Large intestine (tissue), 3 donors: ENCODE measurements around the gene CRYBG2. TPM values are rescaled to one million over a fixed set of nuclear protein-coding genes. Genes with fewer than 3 reads are reported as not detected.
A peak's percentile ranks its signal among the peaks of the same experiment; 100 is the strongest.

ENCODE experiments used
- DNase-seq, 2 donors: peaks; one replicate each; pipeline versions ENCODE4 v3.0.0 to v3.0.0-alpha.2; 2013
- H3K27ac ChIP-seq: one replicate; pipeline ENCODE4 v1.5.1; 2013; ENCODE audit warnings: low read length
- H3K27me3 ChIP-seq: 2 replicates; pipeline ENCODE4 v1.6.1; 2013; ENCODE audit warnings: low read length; ENCODE audit not compliant: control insufficient read depth, insufficient read depth
- H3K36me3 ChIP-seq: 2 replicates; pipeline ENCODE4 v1.6.1; 2013; ENCODE audit warnings: low read length; ENCODE audit not compliant: control insufficient read depth, insufficient read depth
- H3K4me1 ChIP-seq: one replicate; pipeline ENCODE4 v1.6.1; 2013; ENCODE audit warnings: low read length; ENCODE audit not compliant: control insufficient read depth, insufficient read depth
- H3K4me3 ChIP-seq: one replicate; pipeline ENCODE4 v1.5.1; 2013; ENCODE audit warnings: low read length
- H3K9me3 ChIP-seq: one replicate; pipeline ENCODE4 v1.6.1; 2013; ENCODE audit warnings: mild to moderate bottlenecking, low read depth, low read length, moderate library complexity; ENCODE audit not compliant: control insufficient read depth
- WGBS: methylation state at CpG from one replicate; pipeline ENCODE4 v1.1.5; 2013; ENCODE audit warnings: low lambda C conversion rate; ENCODE audit not compliant: insufficient coverage; 5-methylcytosine and 5-hydroxymethylcytosine counted together
- polyA plus RNA-seq: library from polyadenylated mRNA; unstranded; fragments of 120-200 nt; gene quantifications from one replicate; pipeline ENCODE4 v1.2.1, GENCODE V29; 2013

The CRYBG2 gene
- polyA plus RNA-seq, 1 donor: 3.9 TPM

DNA sequence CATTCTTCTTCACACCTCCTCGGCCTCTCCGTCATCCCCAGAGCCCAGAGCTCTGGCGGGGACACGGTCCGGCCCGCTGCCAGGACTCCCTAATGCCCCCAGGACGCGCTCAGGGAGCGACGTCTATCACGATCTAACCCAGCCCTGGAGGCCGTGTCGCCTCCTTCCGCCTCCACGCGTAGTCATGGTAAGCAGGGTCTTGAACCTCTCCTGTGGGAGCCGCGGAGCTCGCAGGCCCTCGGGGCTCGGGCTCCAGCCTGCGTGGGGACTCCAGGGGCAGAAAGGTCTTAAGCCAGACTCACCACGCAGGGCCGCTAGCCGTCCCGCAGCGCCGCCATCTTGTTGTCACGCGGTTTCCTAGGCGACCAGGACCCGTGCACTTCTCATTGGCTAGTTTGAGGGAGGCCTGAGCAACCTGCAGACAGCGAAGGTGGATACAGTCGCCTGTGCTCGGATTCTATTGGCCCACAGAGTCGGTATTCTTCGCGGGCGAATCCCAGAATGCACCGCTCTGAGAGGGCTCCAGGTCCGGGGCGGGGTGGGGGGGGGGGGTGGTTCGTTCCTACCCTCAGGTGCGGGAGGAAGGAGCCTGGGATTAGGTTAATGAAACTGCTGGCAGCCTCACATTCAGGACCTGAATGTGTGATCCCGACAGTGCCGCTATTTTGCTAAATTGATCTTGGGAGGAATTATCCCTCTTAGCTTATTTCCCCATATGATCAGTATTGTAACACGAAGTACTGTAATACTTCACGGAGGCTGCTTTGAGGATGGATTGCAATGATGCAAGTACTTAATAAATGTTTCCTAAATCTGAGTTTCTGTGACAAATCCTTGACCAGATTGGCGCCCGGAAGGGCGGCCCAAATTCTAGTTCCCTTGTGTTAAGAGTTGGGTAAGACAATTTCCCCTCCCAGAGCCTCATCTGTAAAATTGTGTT, 47.4 kb downstream of the CRYBG2 start, which contains the start of gene UBXN11:
UBXN11 (minus strand) TSS at position 347 of the 940 bp plus-strand sequence. CDS start 3,753 bp downstream, outside the sequence.
- no peaks in the 10 kb centered on the region for H3K27me3 ChIP-seq
- H3K4me1 ChIP-seq: peaks cover 18% of the 10 kb centered on the region
- peak within 1 kb of the TSS; percentile 43 for H3K27ac ChIP-seq
- no CpG with 5 or more reads among the region's 51 CpGs for WGBS
- peak within 1 kb of the TSS; percentile 88 for H3K4me3 ChIP-seq
- H3K36me3 ChIP-seq: no peaks in the 10 kb centered on the region
- DNase-seq: peak; percentile 92 to 96
- H3K9me3 ChIP-seq: no peaks in the 10 kb centered on the region

DNA sequence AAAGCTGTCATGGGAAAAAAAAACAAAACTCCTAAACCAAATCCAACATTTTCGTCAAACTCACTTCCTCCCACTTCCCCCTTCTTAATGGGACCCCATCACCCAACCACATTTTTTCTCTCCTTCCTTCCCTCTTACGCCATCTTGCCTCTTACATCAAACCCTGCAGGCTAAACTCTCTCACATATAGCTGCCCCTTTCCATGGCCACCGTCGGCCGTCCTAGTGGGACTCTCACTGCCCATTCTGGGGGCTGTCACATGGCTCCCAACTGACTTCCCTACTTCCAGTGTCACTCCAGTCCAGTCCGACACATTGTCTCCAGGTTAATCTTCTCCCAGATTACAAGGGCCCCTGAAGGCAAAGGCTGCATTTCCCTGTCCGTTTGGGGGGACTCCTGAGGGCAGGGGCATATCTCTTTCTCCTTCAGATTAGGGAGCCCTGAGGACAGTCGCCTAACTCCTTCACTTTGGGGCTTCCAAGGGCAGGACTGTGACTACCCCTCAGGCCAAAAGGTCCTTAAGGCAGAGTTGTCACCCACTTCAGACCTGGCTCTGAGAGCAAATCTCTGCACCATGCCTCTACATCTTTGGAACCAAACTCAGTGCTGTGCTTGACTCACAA, 48.2 kb downstream of the CRYBG2 start:
- peak overlapping the region; percentile 88 for H3K4me3 ChIP-seq
- H3K27ac ChIP-seq: peak overlapping the region; percentile 43
- H3K27me3 ChIP-seq: no peaks in the 10 kb centered on the region
- 17% methylated on average over 1 of the region's 8 CpGs for WGBS
- no peaks in the 10 kb centered on the region for H3K36me3 ChIP-seq
- peak in 1 of 2 donors; percentile 54 for DNase-seq
- no peaks in the 10 kb centered on the region for H3K9me3 ChIP-seq
- H3K4me1 ChIP-seq: peaks cover 18% of the 10 kb centered on the region

DNA sequence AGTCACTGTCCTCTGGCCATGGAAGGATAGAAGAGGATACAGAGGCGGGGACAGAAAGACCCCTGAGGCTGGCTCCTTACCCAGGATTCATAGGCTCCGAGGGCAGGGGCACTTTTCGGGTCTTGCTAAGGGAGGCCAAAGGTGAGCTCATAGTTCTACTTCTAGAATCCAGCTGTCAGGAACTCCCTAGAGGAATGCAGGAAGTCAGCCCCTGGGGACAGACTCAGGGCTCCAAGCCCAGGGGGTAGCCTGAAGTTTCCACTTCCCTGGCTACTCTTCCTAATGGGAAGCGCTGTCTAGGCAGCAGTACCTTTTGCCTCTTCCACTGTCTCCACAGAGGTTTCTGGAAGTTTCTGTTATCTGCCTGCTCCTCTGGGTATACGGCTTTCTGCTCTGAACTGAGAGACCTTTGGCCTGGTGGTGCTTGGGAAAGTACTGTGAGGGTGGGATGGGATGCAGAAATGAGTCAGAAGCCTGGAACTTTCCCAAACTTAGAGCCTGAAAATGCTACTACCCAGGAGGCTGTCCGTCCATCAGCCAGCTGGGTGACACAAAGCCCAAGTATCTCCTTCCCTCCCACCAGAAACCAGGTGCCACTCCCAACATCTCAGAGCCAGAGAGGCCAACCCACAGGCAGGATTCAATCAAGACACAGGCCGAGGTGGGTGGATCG, 51.1 kb downstream of the CRYBG2 start:
- peak in 1 of 2 donors; percentile 45 for DNase-seq
- no CpG with 5 or more reads among the region's 8 CpGs for WGBS
- Histone ChIP-seq H3K27me3 (no peaks in the 10 kb centered on the region), H3K9me3 (no peaks in the 10 kb centered on the region), H3K36me3 (no peaks in the 10 kb centered on the region), H3K4me1 (peaks cover 18% of the 10 kb centered on the region), H3K4me3 (no peak overlapping the region), H3K27ac (peak overlapping the region; percentile 4)

DNA sequence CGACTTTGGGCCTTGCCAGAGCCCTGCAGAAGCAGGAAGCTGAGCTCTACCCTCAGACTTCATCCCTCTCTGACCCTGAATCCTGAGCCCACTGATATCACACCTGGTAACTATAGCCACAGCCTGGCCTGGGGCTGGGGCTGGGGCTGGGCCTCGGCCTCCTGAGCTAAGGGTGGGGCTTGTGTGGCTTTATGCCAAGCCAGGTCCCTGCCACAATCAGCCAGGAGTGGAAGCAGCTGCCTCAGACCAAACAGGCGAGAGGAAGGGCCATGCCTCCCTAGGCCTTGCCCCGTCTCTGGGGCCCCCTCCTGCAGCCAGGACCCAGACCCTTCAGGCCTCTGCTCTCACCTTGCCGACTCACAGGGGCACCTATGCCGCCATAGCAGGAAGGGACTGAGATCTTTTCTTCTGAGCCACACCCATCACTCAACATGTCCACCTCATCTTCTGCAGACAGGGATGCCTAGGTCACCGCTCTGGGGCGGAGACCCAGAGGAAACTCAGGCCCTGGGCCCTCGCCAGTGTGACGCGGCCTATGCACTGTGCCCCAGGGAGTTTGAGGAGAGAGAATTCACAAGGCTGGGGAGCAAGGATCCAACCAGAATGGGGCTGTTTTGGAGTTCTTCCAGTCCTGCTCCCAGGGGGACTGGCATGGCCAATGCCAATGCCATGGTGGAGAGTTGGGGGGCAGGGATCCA, 53.2 kb downstream of the CRYBG2 start:
- WGBS: no CpG with 5 or more reads among the region's 11 CpGs
- H3K4me1 ChIP-seq: peaks cover 10% of the 10 kb centered on the region
- no peak overlapping the region for H3K27ac ChIP-seq
- no peaks in the 10 kb centered on the region for H3K27me3 ChIP-seq
- H3K4me3 ChIP-seq: no peak overlapping the region
- no peaks in the 10 kb centered on the region for H3K9me3 ChIP-seq
- no peak for DNase-seq
- H3K36me3 ChIP-seq: peaks cover 17% of the 10 kb centered on the region

DNA sequence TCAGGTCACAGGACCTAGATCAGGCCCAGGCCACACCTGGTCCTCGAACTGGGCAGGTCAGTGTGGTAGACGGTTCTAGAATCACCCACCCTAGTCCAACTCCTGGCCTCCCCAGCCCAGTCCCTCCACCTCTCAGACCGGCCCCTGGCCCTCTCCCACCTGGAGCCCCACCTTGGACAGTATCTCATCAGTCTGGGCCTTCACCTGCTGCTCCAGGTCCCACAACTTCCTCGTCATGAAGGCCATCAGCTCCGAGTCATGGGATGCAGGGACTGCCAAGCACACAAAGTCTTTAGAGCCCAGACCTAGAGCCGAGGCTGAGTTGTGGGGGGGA, 56.2 kb downstream of the CRYBG2 start:
- no peak overlapping the region for H3K27ac ChIP-seq
- no peak overlapping the region for H3K4me3 ChIP-seq
- no peaks in the 10 kb centered on the region for H3K9me3 ChIP-seq
- no CpG with 5 or more reads among the region's 6 CpGs for WGBS
- H3K36me3 ChIP-seq: peaks cover 22% of the 10 kb centered on the region
- H3K27me3 ChIP-seq: no peaks in the 10 kb centered on the region
- DNase-seq: no peak
- peaks cover 4% of the 10 kb centered on the region for H3K4me1 ChIP-seq

DNA sequence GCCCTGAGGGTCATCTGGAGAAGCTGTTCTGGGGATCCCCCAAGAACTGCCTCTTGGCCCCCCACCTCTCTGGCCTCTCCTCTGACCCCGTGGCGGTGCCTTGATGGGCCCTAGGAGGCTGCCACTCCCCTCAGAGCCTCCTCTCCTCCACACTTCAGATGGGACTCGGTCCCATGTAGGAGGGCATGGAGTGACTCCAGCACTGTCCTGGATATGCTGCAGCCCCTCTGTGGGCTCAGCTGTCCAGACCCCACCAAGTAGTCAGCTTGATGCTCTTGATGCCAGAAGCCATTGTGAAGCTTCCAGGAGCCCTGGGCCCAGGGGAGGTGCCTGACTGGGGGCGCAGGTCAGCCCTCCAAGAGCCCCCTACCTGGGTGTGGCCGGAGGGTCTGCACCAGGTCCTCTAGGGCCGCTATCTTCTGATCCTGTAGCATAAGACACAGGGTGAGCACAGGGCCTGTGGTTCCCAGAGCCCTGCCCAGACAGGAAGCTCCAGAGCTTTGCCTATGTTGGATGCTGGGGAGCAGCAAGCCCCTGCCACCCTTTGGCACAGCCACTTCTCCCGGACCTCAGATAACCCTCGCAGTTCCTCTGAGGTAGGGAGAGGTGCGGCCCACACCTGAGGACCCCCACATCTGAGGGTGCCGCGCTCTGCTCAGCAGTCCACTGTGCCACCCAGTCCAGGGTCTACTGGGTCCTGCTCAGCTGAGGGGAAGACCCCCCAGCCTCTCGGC, 56.7 kb downstream of the CRYBG2 start:
- H3K27ac ChIP-seq: no peak overlapping the region
- H3K4me3 ChIP-seq: no peak overlapping the region
- no peaks in the 10 kb centered on the region for H3K9me3 ChIP-seq
- H3K27me3 ChIP-seq: no peaks in the 10 kb centered on the region
- DNase-seq: no peak
- no CpG with 5 or more reads among the region's 12 CpGs for WGBS
- H3K4me1 ChIP-seq: no peaks in the 10 kb centered on the region
- H3K36me3 ChIP-seq: peaks cover 22% of the 10 kb centered on the region

DNA sequence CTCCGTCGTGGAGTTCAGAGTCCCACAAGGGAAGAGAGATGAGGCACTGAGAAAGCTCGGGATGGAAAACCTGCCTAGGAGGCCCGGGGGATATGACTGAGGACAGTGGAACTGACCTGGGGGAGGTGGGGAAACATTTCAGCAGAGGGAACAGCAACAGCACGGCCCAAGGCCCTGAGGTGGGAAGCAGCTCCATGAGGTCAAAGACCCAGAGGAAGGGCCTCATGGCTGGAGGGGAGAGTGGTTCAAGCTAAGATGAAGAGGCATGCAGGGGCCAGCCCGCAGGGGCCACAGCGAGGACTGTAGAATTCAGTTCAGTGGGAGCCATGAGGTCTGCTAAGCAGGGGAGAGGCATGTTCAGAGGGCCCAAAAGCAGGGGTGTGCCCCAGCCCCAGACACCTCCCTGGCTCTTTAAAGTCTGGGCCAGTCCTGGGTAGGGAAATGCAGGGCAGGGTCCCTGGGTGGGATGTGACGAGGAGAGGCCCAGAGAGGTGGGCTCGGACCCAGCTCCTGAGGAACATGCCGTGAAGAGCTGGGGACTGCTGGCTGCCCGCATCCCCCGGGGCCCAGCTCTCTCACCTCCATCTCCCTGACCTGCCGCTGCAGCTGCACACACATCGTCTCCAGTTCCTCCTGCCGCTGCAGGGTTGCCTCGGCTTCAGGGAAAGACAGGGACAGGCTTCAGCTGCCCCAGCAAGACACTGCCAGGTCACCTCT, 57.4 kb downstream of the CRYBG2 start:
- DNase-seq: no peak
- Histone ChIP-seq H3K4me1 (no peaks in the 10 kb centered on the region), H3K36me3 (peaks cover 29% of the 10 kb centered on the region), H3K27me3 (no peaks in the 10 kb centered on the region), H3K27ac (no peak overlapping the region), H3K4me3 (no peak overlapping the region), H3K9me3 (no peaks in the 10 kb centered on the region)
- WGBS: 60% methylated on average over 1 of the region's 16 CpGs

DNA sequence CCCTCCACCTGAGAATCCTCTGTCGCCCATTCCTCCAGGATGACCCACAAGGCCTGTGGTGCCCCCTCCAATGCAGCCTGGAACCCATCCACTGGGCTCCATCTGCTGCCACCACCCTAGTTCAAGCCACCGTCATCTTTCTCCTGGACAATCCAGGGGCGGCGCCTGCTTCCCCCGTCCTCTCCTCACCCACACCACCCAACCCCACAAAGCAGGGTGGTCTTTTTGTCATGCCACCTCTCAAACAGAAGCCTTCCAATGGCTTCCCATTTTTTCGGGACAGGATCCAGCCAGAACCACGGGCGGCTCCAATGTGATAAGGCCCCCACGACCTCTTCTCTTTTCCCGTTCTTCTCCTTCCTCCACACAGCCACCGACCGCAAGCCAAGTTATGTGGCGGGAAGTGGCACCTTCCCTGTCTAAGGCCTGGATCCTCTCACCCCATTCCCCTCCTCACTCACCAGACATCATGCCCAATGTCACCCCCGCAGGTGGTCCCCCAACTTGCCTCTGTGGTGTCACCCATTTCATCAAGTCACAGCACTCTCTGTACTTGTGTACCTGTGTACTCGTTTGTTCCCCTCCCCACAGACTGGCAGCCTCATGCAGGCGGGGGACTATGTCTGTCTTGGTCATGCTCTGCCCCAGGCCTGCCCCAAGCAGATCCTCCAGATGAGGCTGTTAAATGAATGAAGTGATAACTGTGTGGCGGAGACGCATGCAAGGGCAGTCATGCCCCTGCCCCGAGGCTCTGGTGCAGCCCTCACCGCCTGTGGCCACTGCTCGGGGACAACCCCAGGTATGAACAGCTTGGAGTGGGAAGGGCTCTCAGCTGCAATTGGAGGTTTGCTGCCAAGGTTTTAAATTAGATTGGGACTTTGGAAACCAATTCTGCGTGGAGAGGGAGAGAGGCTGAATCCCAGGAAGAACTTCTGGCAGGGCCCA, 58.5 kb downstream of the CRYBG2 start:
- no peak for DNase-seq
- WGBS: 70% methylated on average over 2 of the region's 22 CpGs
- Histone ChIP-seq H3K4me1 (no peaks in the 10 kb centered on the region), H3K27me3 (no peaks in the 10 kb centered on the region), H3K36me3 (peaks cover 33% of the 10 kb centered on the region), H3K9me3 (no peaks in the 10 kb centered on the region), H3K27ac (no peak overlapping the region), H3K4me3 (no peak overlapping the region)
